Activated CD8-positive, alpha-beta memory T cell treated with anti-CD3 and anti-CD28 coated beads for 4 hours (primary cell): ENCODE data around the gene MREG.
"Not testable (repeated sequence)": the region's sequence is repeated elsewhere in the genome, so short reads cannot be mapped to it uniquely, and the experiment has no call there.

Source experiments
- DNase-seq, 2 donors: peaks; one replicate each; pipeline ENCODE4 v3.0.0-alpha.2; 2020; ENCODE audit warnings: low read depth in 2 of 2

Gene MREG

GRCh38 chr2:216021768-216022565 is 8.6 kb upstream of the MREG start:
- no peak for DNase-seq

- no peak for DNase-seq
Measured at GRCh38 chr2:216018709-216019108, 5.4 kb upstream of the MREG start.

- DNase-seq = no peak
Measured at GRCh38 chr2:216017365-216017764, 4.0 kb upstream of the MREG start.

- no peak for DNase-seq
Measured at GRCh38 chr2:216016581-216016980, 3.2 kb upstream of the MREG start.

GRCh38 chr2:216015722-216016464 is 2.5 kb upstream of the MREG start:
- peak; percentile 11 to 13 for DNase-seq

GRCh38 chr2:216014986-216015385 is 1.6 kb upstream of the MREG start:
- no peak for DNase-seq

- no peak for DNase-seq
Measured at GRCh38 chr2:216014006-216014405, 655 bp upstream of the MREG start.

GRCh38 chr2:216012830-216013079 is 596 bp downstream of the MREG start:
- no peak for DNase-seq

GRCh38 chr2:216012133-216012829 is 1.1 kb downstream of the MREG start:
- no peak for DNase-seq

GRCh38 chr2:216009215-216009614 is 4.1 kb downstream of the MREG start:
- not testable (repeated sequence) for DNase-seq

- DNase-seq = no peak
Measured at GRCh38 chr2:216008387-216008786, 5.0 kb downstream of the MREG start.

GRCh38 chr2:216006164-216006663 is 7.1 kb downstream of the MREG start:
- DNase-seq = no peak

GRCh38 chr2:216004697-216005283 is 8.6 kb downstream of the MREG start:
- DNase-seq = no peak

GRCh38 chr2:216003876-216004696 is 9.3 kb downstream of the MREG start:
- DNase-seq = no peak

- no peak for DNase-seq
Measured at GRCh38 chr2:216002693-216003092, 10.7 kb downstream of the MREG start.

- DNase-seq = no peak
Measured at GRCh38 chr2:216002101-216002678, 11.2 kb downstream of the MREG start.

- no peak for DNase-seq
Measured at GRCh38 chr2:216001216-216002100, 11.9 kb downstream of the MREG start.

- DNase-seq = no peak
Measured at GRCh38 chr2:215998636-215999035, 14.7 kb downstream of the MREG start.

- no peak for DNase-seq
Measured at GRCh38 chr2:215997219-215997618, 16.1 kb downstream of the MREG start.

GRCh38 chr2:215994911-215995310 is 18.4 kb downstream of the MREG start:
- no peak for DNase-seq
